Aorta (tissue), 5 donors: ENCODE results near the gene PIK3CA. TPM values are rescaled to one million over a fixed set of nuclear protein-coding genes. Genes with fewer than 3 reads are reported as not detected.
A peak's percentile ranks its signal among the peaks of the same experiment; 100 is the strongest.

Source experiments
- ATAC-seq: fragments of 200-7000 bp; cut with Tn5 transposase; one replicate; pipeline ENCODE4 v1.9.1; 2022; ENCODE audit warnings: moderate library complexity; ENCODE audit not compliant: low FRiP score
- DNase-seq, 2 donors: peaks; one replicate each; pipeline ENCODE4 v3.0.0-alpha.2; 2020
- H3K27ac ChIP-seq, 2 donors: one replicate each; pipeline ENCODE4 v1.5.1; 2013; ENCODE audit warnings: low read length in 2 of 2, mild to moderate bottlenecking in 2 of 2, moderate library complexity in 2 of 2, control low read depth in 1 of 2, inconsistent platforms in 1 of 2, low read depth in 1 of 2
- H3K27me3 ChIP-seq, 2 donors: one replicate each; pipeline ENCODE4 v1.6.1; 2013; ENCODE audit warnings: control low read depth in 1 of 2, low read length in 1 of 2, mild to moderate bottlenecking in 1 of 2, moderate library complexity in 1 of 2; ENCODE audit not compliant: insufficient read depth in 2 of 2, control insufficient read depth in 1 of 2
- H3K36me3 ChIP-seq, 2 donors: one replicate each; pipeline ENCODE4 v1.6.1; 2013; ENCODE audit warnings: control low read depth in 1 of 2, low read length in 1 of 2, mild to moderate bottlenecking in 1 of 2; ENCODE audit not compliant: insufficient read depth in 2 of 2, control insufficient read depth in 1 of 2
- H3K4me1 ChIP-seq, 2 donors: one replicate each; pipeline ENCODE4 v1.6.1; 2013; ENCODE audit warnings: low read length in 2 of 2, control low read depth in 1 of 2, mild to moderate bottlenecking in 1 of 2, moderate library complexity in 1 of 2; ENCODE audit not compliant: insufficient read depth in 2 of 2, control insufficient read depth in 1 of 2
- H3K4me3 ChIP-seq, 2 donors: one replicate each; pipeline ENCODE4 v1.5.1; 2013; ENCODE audit warnings: low read length in 2 of 2, control low read depth in 1 of 2, mild to moderate bottlenecking in 1 of 2
- H3K9me3 ChIP-seq: one replicate; pipeline ENCODE4 v1.6.1; 2013; ENCODE audit warnings: mild to moderate bottlenecking, low read length; ENCODE audit not compliant: control insufficient read depth
- WGBS, 2 donors: extraction: QIAGEN DNeasy Blood & Tissue Kit; methylation state at CpG; one replicate each; pipeline ENCODE4 v1.1.7; 2013; 5-methylcytosine and 5-hydroxymethylcytosine counted together
- intact Hi-C, 2 donors: fragments of 100-400 bp; cut with DNase I; formaldehyde crosslinking; loops; one replicate each; pipeline versions ENCODE4 v1.14.2 to v1.15.0; 2022
- polyA plus RNA-seq, 2 donors: library from polyadenylated mRNA; stranded (reverse); fragments of 200-250 nt; gene quantifications; one replicate each; pipeline ENCODE4 v1.2.3, GENCODE V29; 2013
- total RNA-seq, 2 donors: library from RNA; stranded (reverse); fragmentation: NEBNext Ultra II Directional; extraction: Animal tissue kit (Norgen Biotek cat#: 25700); gene quantifications; one replicate each; pipeline ENCODE4 v1.2.1, GENCODE V29; 2021
- donor health status: healthy with polysubstance abuse.
- donor health status: Bipolar disorder and iron deficiency.
- donor health status: DM: no; HTN: no; CAD: no.
- donor health status: DM: no; HTN: no; CAD: no.
- donor health status: DM: yes; HTN: yes; CAD: no.

PIK3CA gene
- total and polyA plus RNA-seq, 4 donors: 7.6 to 39.1 (median 25.7) TPM

GRCh38 chr3:179149406-179149867 is 1.3 kb downstream of the PIK3CA start:
- no peaks in the 10 kb centered on the region for H3K9me3 ChIP-seq
- no peaks in the 10 kb centered on the region for H3K27me3 ChIP-seq
- H3K27ac ChIP-seq: peak overlapping the region in 1 of 2 donors; percentile 64
- H3K36me3 ChIP-seq: no peaks in the 10 kb centered on the region
- no peak for DNase-seq
- H3K4me3 ChIP-seq: peak overlapping the region; percentile 94 to 100
- intact Hi-C loops: loop anchor here (2.0 to 5.0 kb wide), 4 partner anchors 33 to 173 kb away; partner anchors contain the start of gene ZNF639 (in 1 of the 2)
- no peak for ATAC-seq
- peaks cover 0 to 7% of the 10 kb centered on the region in 2 donors for H3K4me1 ChIP-seq
- 1% methylated on average over 9 of the region's 9 CpGs for WGBS, 2 donors

- peaks cover 0 to 7% of the 10 kb centered on the region in 2 donors for H3K4me1 ChIP-seq
- peak overlapping the region; percentile 94 to 100 for H3K4me3 ChIP-seq
Measured at GRCh38 chr3:179149951-179150350, 1.8 kb downstream of the PIK3CA start.

GRCh38 chr3:179150610-179151009 is 2.5 kb downstream of the PIK3CA start:
- no peaks in the 10 kb centered on the region for H3K36me3 ChIP-seq
- WGBS, 2 donors: 84 to 85% methylated on average over 3 of the region's 3 CpGs
- no peak overlapping the region for H3K4me3 ChIP-seq
- intact Hi-C loops: no loop called here
- no peaks in the 10 kb centered on the region for H3K9me3 ChIP-seq
- peaks cover 0 to 7% of the 10 kb centered on the region in 2 donors for H3K4me1 ChIP-seq
- no peak overlapping the region for H3K27ac ChIP-seq
- H3K27me3 ChIP-seq: no peaks in the 10 kb centered on the region
- DNase-seq (no peak), ATAC-seq (no peak)

More at GRCh38 chr3:179149951-179150350, 1.8 kb downstream of the PIK3CA start:
- no peak for DNase-seq
- Histone ChIP-seq H3K27ac (no peak overlapping the region), H3K9me3 (no peaks in the 10 kb centered on the region), H3K27me3 (no peaks in the 10 kb centered on the region), H3K36me3 (no peaks in the 10 kb centered on the region)
- no peak for ATAC-seq
- WGBS, 2 donors: 23 to 24% methylated on average over 4 of the region's 4 CpGs
- intact Hi-C loops: loop anchor here (2.0 to 5.0 kb wide), 4 partner anchors 32 to 172 kb away; partner anchors contain the start of gene ZNF639 (in 1 of the 2)

- peaks cover 0 to 11% of the 10 kb centered on the region in 2 donors for H3K4me1 ChIP-seq
- DNase-seq (no peak), ATAC-seq (no peak)
- no peaks in the 10 kb centered on the region for H3K9me3 ChIP-seq
- intact Hi-C loops: no loop called here
- H3K36me3 ChIP-seq: no peaks in the 10 kb centered on the region
- H3K4me3 ChIP-seq: no peak overlapping the region
- H3K27ac ChIP-seq: no peak overlapping the region
- H3K27me3 ChIP-seq: no peaks in the 10 kb centered on the region
Measured at GRCh38 chr3:179151474-179151873, 3.3 kb downstream of the PIK3CA start.

- H3K4me1 ChIP-seq: peaks cover 0 to 11% of the 10 kb centered on the region in 2 donors
- no peak overlapping the region for H3K27ac ChIP-seq
- no peak overlapping the region for H3K4me3 ChIP-seq
- H3K36me3 ChIP-seq: no peaks in the 10 kb centered on the region
- DNase-seq: no peak
- H3K27me3 ChIP-seq: no peaks in the 10 kb centered on the region
- intact Hi-C loops: no loop called here
- 71 to 75% methylated on average over 1 of the region's 1 CpG for WGBS, 2 donors
- no peak for ATAC-seq
- no peaks in the 10 kb centered on the region for H3K9me3 ChIP-seq
Measured at GRCh38 chr3:179156170-179156569, 8.0 kb downstream of the PIK3CA start.

- H3K9me3 ChIP-seq: no peaks in the 10 kb centered on the region
- H3K4me3 ChIP-seq: no peak overlapping the region
- intact Hi-C loops: no loop called here
- DNase-seq (no peak), ATAC-seq (no peak)
- H3K36me3 ChIP-seq: no peaks in the 10 kb centered on the region
- no peak overlapping the region for H3K27ac ChIP-seq
- no peaks in the 10 kb centered on the region for H3K27me3 ChIP-seq
- peaks cover 0 to 6% of the 10 kb centered on the region in 2 donors for H3K4me1 ChIP-seq
- WGBS, 2 donors: 76 to 80% methylated on average over 1 of the region's 1 CpG
Measured at GRCh38 chr3:179156775-179157174, 8.6 kb downstream of the PIK3CA start.

GRCh38 chr3:179158336-179159039 is 10.3 kb downstream of the PIK3CA start:
- no peak overlapping the region for H3K27ac ChIP-seq
- no peaks in the 10 kb centered on the region for H3K9me3 ChIP-seq
- no peaks in the 10 kb centered on the region for H3K36me3 ChIP-seq
- WGBS, 2 donors: 89 to 93% methylated on average over 6 of the region's 6 CpGs
- DNase-seq (no peak), ATAC-seq (no peak)
- no peak overlapping the region for H3K4me3 ChIP-seq
- intact Hi-C loops: no loop called here
- no peaks in the 10 kb centered on the region for H3K27me3 ChIP-seq
- H3K4me1 ChIP-seq: peaks cover 0 to 4% of the 10 kb centered on the region in 2 donors

GRCh38 chr3:179163503-179163902 is 15.3 kb downstream of the PIK3CA start:
- Histone ChIP-seq H3K9me3 (no peaks in the 10 kb centered on the region), H3K36me3 (no peaks in the 10 kb centered on the region), H3K4me3 (no peak overlapping the region), H3K27me3 (no peaks in the 10 kb centered on the region), H3K27ac (no peak overlapping the region), H3K4me1 (no peaks in the 10 kb centered on the region)
- intact Hi-C loops: no loop called here
- ATAC-seq: no peak
- no peak for DNase-seq

GRCh38 chr3:179164857-179165256 is 16.7 kb downstream of the PIK3CA start:
- intact Hi-C loops: no loop called here

More at GRCh38 chr3:179164857-179165256, 16.7 kb downstream of the PIK3CA start:
- Histone ChIP-seq H3K9me3 (no peaks in the 10 kb centered on the region), H3K4me1 (no peaks in the 10 kb centered on the region), H3K27me3 (no peaks in the 10 kb centered on the region), H3K27ac (no peak overlapping the region), H3K4me3 (no peak overlapping the region), H3K36me3 (no peaks in the 10 kb centered on the region)
- ATAC-seq (no peak), DNase-seq (no peak)
